ENCODE results near the gene SULT1E1.

GRCh38 chr4:69848028-69848427, 11.9 kb downstream of the SULT1E1 start:
- no peak for TF ChIP-seq EZH2 (IDR thresholded peaks at IDR 0.05; ENCODE audit: low read length, missing control alignments)
- no peak for TF ChIP-seq CTCF (conservative IDR thresholded peaks at IDR 0.05 in 1 of 2, IDR thresholded peaks at IDR 0.05 in 1 of 2; ENCODE audit: low read depth in 1 of 2, low read length in 2 of 2)
